Pancreas (tissue), 10 donors: ENCODE results near the gene EHD2. TPM values are rescaled to one million over a fixed set of nuclear protein-coding genes. Genes with fewer than 3 reads are reported as not detected.
"Not testable (repeated sequence)": the region's sequence is repeated elsewhere in the genome, so short reads cannot be mapped to it uniquely, and the experiment has no call there.

ENCODE experiments used
- ATAC-seq, 4 donors: fragments of 200-7000 bp; cut with Tn5 transposase; one replicate each; pipeline versions ENCODE4 v1.8.0 to v1.9.1; 2020; ENCODE audit warnings: mild to moderate bottlenecking in 4 of 4, moderate library complexity in 4 of 4
- DNase-seq, 6 donors: peaks; one replicate each; pipeline ENCODE4 v3.0.0-alpha.2; 2020
- FAIRE-seq: peaks from 2 replicates; lab custom pipeline; 2012; peaks lifted over from hg19 to GRCh38; lab: Jason Lieb, UNC
- H3K27ac ChIP-seq, 4 donors: fragments of 200-600 bp; sonication (generic); 1 replicate in 3 of 4; 2 replicates in 1 of 4; pipeline versions ENCODE4 v1.5.0 to v1.8.0; 2020
- H3K27me3 ChIP-seq, 4 donors: fragments of 200-600 bp; one replicate each; pipeline ENCODE4 v1.8.0; 2021
- H3K36me3 ChIP-seq, 3 donors: fragments of 200-600 bp; sonication (generic) in 1 of 3; one replicate each; pipeline versions ENCODE4 v1.5.0 to v1.8.0; 2020 to 2021
- H3K4me1 ChIP-seq, 3 donors: fragments of 200-600 bp; one replicate each; pipeline ENCODE4 v1.8.0; 2021
- H3K4me3 ChIP-seq, 4 donors: fragments of 200-600 bp; sonication (generic) in 2 of 4; one replicate each; pipeline versions ENCODE4 v1.5.0 to v1.8.0; 2020 to 2021
- H3K9me3 ChIP-seq, 4 donors: fragments of 200-600 bp; one replicate each; pipeline ENCODE4 v1.8.0; 2021
- WGBS, 2 donors: extraction: QIAGEN DNeasy Blood & Tissue Kit; methylation state at CpG; one replicate each; pipeline ENCODE4 v1.1.7; 2013; 5-methylcytosine and 5-hydroxymethylcytosine counted together
- intact Hi-C, 3 donors: fragments of 100-400 bp; cut with DNase I; formaldehyde crosslinking; loops; one replicate each; pipeline versions ENCODE4 v1.11.1 to v1.14.2; 2022
- polyA plus RNA-seq, 2 donors: library from polyadenylated mRNA; stranded (reverse); fragments of 200-250 nt; gene quantifications; one replicate each; pipeline ENCODE4 v1.2.3, GENCODE V29; 2013
- total RNA-seq, 6 donors: library from RNA; stranded (reverse); fragmentation: NEBNext Ultra II Directional in 4 of 6; extraction: Animal tissue kit (Norgen Biotek cat#: 25700) in 4 of 6; gene quantifications; one replicate each; pipeline versions ENCODE4 v1.2.1 to v1.2.4, GENCODE V29; 2021 to 2023
- TF ChIP-seq, protein P1 (sequence below), 4 donors: fragments of 200-600 bp; sonication (generic) in 3 of 4; IDR thresholded peaks; one replicate each; pipeline versions ENCODE4 v1.5.0 to v1.8.0; 2021; ENCODE audit warnings: antibody characterized with exemption in 4 of 4
- donor health status: healthy with polysubstance abuse.
- donor health status: DM: no; HTN: no; CAD: no; lungs with moderate emphysema.
- donor health status: DM: no; HTN: no; CAD: no.
- donor health status: control.
- donor health status: control.
- donor health status: Bipolar disorder and iron deficiency.
- donor health status: DM: yes; HTN: yes; CAD: no.
- donor health status: DM: no; HTN: no; CAD: no.
- donor health status: DM: no; HTN: no; CAD: no.
- donor health status: DM: yes; HTN: yes; CAD: no.

Gene EHD2
- total and polyA plus RNA-seq, 8 donors: 13.4 to 28.3 (median 19.6) TPM

DNA sequence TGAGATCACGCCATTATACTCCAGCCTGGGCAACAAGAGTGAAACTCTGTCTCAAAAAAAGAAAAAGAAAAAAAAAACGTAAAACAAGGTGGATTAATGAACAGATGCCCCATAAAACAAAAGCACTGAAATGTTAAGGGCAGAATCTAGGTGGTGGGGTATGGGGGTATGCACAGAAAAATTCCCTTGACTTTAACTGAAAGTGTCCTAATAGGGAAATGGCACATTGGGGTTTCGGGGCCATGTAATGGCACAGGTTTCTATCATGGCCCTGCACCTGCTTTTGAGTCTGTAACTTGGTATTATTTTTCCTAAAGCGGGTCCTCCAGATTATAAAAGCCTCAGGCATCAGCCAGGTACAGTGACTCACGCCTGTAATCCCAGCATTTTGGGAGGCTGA, 48.3 kb downstream of the EHD2 start:
- H3K27me3 ChIP-seq: no peaks in the 10 kb centered on the region
- H3K4me3 ChIP-seq: no peak overlapping the region
- no peaks in the 10 kb centered on the region for H3K9me3 ChIP-seq
- no peak overlapping the region for H3K27ac ChIP-seq
- intact Hi-C loops: no loop called here
- no peak for ATAC-seq
- peaks cover 0 to 12% (median 10%) of the 10 kb centered on the region in 3 donors for H3K36me3 ChIP-seq
- WGBS, 2 donors: 63 to 64% methylated on average over 5 of the region's 5 CpGs
- H3K4me1 ChIP-seq: peaks cover 0 to 7% (median 6%) of the 10 kb centered on the region in 3 donors
- TF ChIP-seq, protein P1, sequence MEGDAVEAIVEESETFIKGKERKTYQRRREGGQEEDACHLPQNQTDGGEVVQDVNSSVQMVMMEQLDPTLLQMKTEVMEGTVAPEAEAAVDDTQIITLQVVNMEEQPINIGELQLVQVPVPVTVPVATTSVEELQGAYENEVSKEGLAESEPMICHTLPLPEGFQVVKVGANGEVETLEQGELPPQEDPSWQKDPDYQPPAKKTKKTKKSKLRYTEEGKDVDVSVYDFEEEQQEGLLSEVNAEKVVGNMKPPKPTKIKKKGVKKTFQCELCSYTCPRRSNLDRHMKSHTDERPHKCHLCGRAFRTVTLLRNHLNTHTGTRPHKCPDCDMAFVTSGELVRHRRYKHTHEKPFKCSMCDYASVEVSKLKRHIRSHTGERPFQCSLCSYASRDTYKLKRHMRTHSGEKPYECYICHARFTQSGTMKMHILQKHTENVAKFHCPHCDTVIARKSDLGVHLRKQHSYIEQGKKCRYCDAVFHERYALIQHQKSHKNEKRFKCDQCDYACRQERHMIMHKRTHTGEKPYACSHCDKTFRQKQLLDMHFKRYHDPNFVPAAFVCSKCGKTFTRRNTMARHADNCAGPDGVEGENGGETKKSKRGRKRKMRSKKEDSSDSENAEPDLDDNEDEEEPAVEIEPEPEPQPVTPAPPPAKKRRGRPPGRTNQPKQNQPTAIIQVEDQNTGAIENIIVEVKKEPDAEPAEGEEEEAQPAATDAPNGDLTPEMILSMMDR (IDR thresholded peaks at IDR 0.05): no peak
- no peak for DNase-seq
- no peak for FAIRE-seq

DNA sequence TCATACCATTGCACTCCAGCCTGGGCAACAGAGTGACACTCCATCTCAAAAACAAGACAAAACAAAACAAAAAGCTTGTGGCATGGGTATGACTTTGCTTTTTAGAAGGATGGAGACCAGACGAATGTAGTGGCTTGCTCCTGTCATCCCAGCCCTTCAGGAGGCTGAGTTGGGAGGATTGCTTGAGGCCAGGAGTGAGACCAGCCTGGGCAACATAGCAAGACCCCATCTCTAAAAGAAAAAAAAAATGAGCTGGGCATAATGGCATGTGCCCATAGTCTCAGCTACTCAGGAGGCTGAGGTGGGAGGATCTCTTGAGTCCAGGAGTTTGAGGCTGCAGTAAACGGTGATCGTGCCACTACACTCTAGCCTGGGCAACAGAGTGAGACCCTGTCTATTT, 48.9 kb downstream of the EHD2 start:
- no peak for FAIRE-seq
- ATAC-seq: no peak
- Histone ChIP-seq H3K4me3 (no peak overlapping the region), H3K9me3 (no peaks in the 10 kb centered on the region), H3K27ac (no peak overlapping the region), H3K27me3 (no peaks in the 10 kb centered on the region), H3K36me3 (peaks cover 0 to 7% (median 6%) of the 10 kb centered on the region in 3 donors), H3K4me1 (peaks cover 0 to 7% (median 6%) of the 10 kb centered on the region in 3 donors)
- DNase-seq: no peak
- TF ChIP-seq, protein P1 (IDR thresholded peaks at IDR 0.05): no peak
- intact Hi-C loops: no loop called here
- WGBS, 2 donors: 56 to 59% methylated on average over 3 of the region's 3 CpGs

DNA sequence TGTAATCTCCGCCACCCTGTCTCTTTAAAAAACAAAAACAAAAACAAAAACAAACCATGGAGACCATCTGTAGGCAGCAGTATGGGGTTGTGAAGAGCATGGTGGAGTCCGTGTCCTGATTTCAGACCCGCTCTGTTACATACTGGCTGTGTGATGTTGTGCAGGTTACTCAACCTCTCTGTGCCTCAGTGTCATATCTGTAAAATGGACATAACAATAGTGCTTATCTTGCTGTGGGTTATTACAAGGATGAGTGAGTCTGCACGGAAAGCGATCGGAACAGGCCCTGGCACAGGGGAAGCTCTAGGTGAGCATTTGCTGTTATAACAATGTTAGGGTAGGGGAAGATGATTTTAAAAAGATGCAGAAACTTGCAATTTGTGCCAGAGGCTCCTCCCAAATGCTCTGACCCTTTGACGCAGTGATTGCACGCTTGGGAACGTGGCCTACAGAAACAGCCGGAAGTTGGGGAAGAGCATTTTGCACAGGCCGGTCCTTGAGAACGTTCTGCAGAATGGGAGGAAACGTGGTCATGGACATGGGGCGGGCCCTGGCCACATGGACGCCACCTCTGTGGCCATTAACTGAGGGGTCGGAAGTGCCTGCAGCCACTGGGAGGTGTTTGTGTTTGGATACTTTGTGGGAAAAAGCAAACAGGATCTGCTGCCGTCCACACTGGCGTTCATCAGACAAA, 49.5 kb downstream of the EHD2 start:
- Histone ChIP-seq H3K9me3 (no peaks in the 10 kb centered on the region), H3K27me3 (no peaks in the 10 kb centered on the region), H3K36me3 (peaks cover 0 to 7% (median 0%) of the 10 kb centered on the region in 3 donors), H3K27ac (no peak overlapping the region), H3K4me3 (no peak overlapping the region), H3K4me1 (peaks cover 0 to 4% (median 3%) of the 10 kb centered on the region in 3 donors)
- intact Hi-C loops: no loop called here
- ATAC-seq: no peak
- no peak for FAIRE-seq
- TF ChIP-seq, protein P1 (IDR thresholded peaks at IDR 0.05): no peak
- DNase-seq: no peak
- 75% methylated on average over 18 of the region's 18 CpGs for WGBS, 2 donors

DNA sequence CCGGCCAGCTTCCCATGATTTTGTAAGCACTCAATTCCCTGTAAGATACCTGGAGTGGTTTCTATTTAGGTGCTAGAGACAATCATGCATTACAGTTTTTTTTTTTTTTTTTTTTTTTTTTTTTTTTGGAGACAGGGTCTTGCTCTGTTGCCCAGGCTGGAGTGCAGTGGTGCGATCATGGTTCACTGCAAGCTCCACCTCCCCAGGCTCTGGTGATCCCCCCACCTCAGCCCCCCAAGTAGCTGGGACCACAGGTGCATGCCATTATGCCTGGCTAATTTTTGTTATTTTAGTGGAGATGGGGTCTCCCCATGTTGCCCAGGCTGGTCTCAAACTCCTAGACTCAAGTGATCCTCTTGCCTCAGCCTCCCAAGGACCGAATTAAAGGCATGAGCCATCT, 51.5 kb downstream of the EHD2 start:
- not testable (repeated sequence) for ATAC-seq, H3K4me1 ChIP-seq, H3K9me3 ChIP-seq, H3K36me3 ChIP-seq, H3K27me3 ChIP-seq, H3K27ac ChIP-seq, H3K4me3 ChIP-seq, DNase-seq, FAIRE-seq
- intact Hi-C loops: loop anchor here in 1 of 3 donors (2.0 kb wide), 1 partner anchor 22 kb away; no protein-coding TSS in a partner anchor
- 73 to 84% methylated on average over 3 of the region's 3 CpGs for whole genome bisulfite sequencing, 2 donors

DNA sequence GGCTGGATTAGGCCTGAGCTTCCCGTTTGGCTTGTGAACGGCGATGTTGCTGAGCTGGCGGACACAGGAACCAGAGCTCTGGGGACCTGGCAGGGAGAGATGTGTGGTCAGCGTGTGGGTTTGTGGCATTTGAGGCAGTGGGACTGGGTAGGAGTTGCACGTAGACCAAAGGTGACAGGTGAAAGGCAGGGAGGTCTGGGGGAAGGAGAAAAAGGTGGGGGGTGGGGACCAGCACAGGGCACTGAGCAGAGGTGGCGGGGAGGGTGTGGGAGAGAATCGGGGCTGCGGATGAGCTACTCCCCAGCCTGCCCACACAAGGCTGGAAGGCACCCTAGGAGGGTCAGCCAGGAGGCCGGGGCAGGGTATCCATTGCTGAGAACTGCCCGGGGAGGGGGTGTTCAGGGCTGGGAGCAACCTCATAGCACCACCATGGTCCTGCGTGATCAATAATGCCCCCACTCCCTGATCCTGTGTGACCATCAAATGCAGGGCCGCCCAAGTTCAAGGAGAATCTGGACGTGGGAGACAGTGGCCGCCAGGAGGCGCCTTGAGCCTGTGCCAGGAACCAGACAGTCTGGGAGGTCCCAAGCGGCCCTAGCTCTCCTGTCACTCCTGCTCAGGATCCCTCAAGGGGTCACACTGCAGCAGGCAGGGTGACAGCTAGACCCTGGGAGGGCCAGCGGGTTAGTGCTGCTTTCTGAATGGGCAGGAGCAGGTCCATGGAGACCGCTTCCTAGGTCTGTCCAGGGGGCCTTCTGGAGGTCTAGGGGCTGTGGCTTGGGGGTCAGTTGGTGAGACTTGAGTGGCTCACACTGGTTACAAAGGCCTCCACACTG, 52.5 kb downstream of the EHD2 start:
- H3K9me3 ChIP-seq: no peaks in the 10 kb centered on the region
- H3K36me3 ChIP-seq: no peaks in the 10 kb centered on the region
- intact Hi-C loops: loop anchor here in 1 of 3 donors (2.0 kb wide), 1 partner anchor 21 kb away; no protein-coding TSS in a partner anchor
- FAIRE-seq: no peak
- no peak overlapping the region for H3K4me3 ChIP-seq
- TF ChIP-seq, protein P1 (IDR thresholded peaks at IDR 0.05): peak; percentile 33 to 72 (median 66)
- no peak overlapping the region for H3K27ac ChIP-seq
- peak in 3 of 4 donors; percentile 65 to 77 (median 67) for ATAC-seq
- 24% methylated on average over 19 of the region's 19 CpGs for WGBS, 2 donors
- H3K4me1 ChIP-seq: no peaks in the 10 kb centered on the region
- no peaks in the 10 kb centered on the region for H3K27me3 ChIP-seq
- DNase-seq: peak in 4 of 6 donors; percentile 65 to 87 (median 78)
